Small intestine (tissue), 7 donors: Measurements from ENCODE around the gene SPTY2D1. TPM values are rescaled to one million over a fixed set of nuclear protein-coding genes. Genes with fewer than 3 reads are reported as not detected.

Experiments used
- DNase-seq, 2 donors: peaks; one replicate each; pipeline versions ENCODE4 v3.0.0 to v3.0.0-alpha.2; 2013
- FAIRE-seq: peaks from 2 replicates; lab custom pipeline; 2012; peaks lifted over from hg19 to GRCh38; lab: Jason Lieb, UNC
- H3K27ac ChIP-seq, 3 donors: one replicate each; pipeline ENCODE4 v1.5.1; 2013; ENCODE audit warnings: low read length in 2 of 3, mild to moderate bottlenecking in 2 of 3, control low read depth in 1 of 3, inconsistent platforms in 1 of 3, low read depth in 1 of 3, moderate library complexity in 1 of 3
- H3K27me3 ChIP-seq, 3 donors: one replicate each; pipeline ENCODE4 v1.6.1; 2013; ENCODE audit warnings: low read length in 3 of 3, inconsistent platforms in 1 of 3; ENCODE audit not compliant: control insufficient read depth in 3 of 3, insufficient read depth in 3 of 3
- H3K36me3 ChIP-seq, 3 donors: one replicate each; pipeline ENCODE4 v1.6.1; 2013; ENCODE audit warnings: low read length in 3 of 3, inconsistent platforms in 1 of 3, low read depth in 1 of 3, mild to moderate bottlenecking in 1 of 3, moderate library complexity in 1 of 3; ENCODE audit not compliant: control insufficient read depth in 3 of 3, insufficient read depth in 2 of 3
- H3K4me1 ChIP-seq, 3 donors: one replicate each; pipeline ENCODE4 v1.6.1; 2013; ENCODE audit warnings: low read length in 2 of 3, inconsistent platforms in 1 of 3, low read depth in 1 of 3, mild to moderate bottlenecking in 1 of 3, moderate library complexity in 1 of 3; ENCODE audit not compliant: control insufficient read depth in 3 of 3, insufficient read depth in 2 of 3
- H3K4me3 ChIP-seq, 3 donors: one replicate each; pipeline ENCODE4 v1.5.1; 2013; ENCODE audit warnings: low read length in 3 of 3, control low read depth in 1 of 3, inconsistent platforms in 1 of 3, low read depth in 1 of 3, mild to moderate bottlenecking in 1 of 3, moderate library complexity in 1 of 3
- H3K9me3 ChIP-seq, 2 donors: one replicate each; pipeline ENCODE4 v1.6.1; 2013; ENCODE audit warnings: low read depth in 1 of 2, low read length in 1 of 2; ENCODE audit not compliant: control insufficient read depth in 2 of 2, insufficient read depth in 1 of 2
- WGBS, 3 donors: extraction: QIAGEN DNeasy Blood & Tissue Kit; methylation state at CpG; one replicate each; pipeline ENCODE4 v1.1.7; 2013; 5-methylcytosine and 5-hydroxymethylcytosine counted together
- polyA plus RNA-seq, 4 donors: library from polyadenylated mRNA; stranded (reverse) in 3 of 4; unstranded in 1 of 4; fragments of 200-250 nt in 3 of 4; fragments of 120-200 nt in 1 of 4; gene quantifications; one replicate each; pipeline versions ENCODE4 v1.2.1 to v1.2.3, GENCODE V29; 2013
- donor health status: healthy with polysubstance abuse.
- donor health status: control.
- donor health status: control.
- donor health status: Bipolar disorder and iron deficiency.
- donor health status: healthy.

SPTY2D1 gene
- polyA plus RNA-seq, 4 donors: 5.8 to 16.5 (median 6.5) TPM

GRCh38 chr11:18633256-18634139 is 644 bp downstream of the SPTY2D1 start:
- peak; percentile 10 to 24 for DNase-seq
- WGBS, 3 donors: 2 to 6% (median 3%) methylated on average over 30 to 31 of the region's 31 CpGs
- Histone ChIP-seq H3K4me1 (peaks cover 0 to 5% (median 4%) of the 10 kb centered on the region in 3 donors), H3K27me3 (no peaks in the 10 kb centered on the region), H3K9me3 (no peaks in the 10 kb centered on the region), H3K4me3 (peak overlapping the region; percentile 65 to 93 (median 75)), H3K27ac (peak overlapping the region; percentile 16 to 100 (median 96)), H3K36me3 (no peaks in the 10 kb centered on the region)
- no peak for FAIRE-seq

- Histone ChIP-seq H3K4me3 (peak overlapping the region in 2 of 3 donors; percentile 75 to 93), H3K9me3 (no peaks in the 10 kb centered on the region), H3K36me3 (no peaks in the 10 kb centered on the region), H3K27me3 (no peaks in the 10 kb centered on the region), H3K4me1 (peaks cover 0 to 5% (median 4%) of the 10 kb centered on the region in 3 donors), H3K27ac (no peak overlapping the region)
- WGBS, 3 donors: 12 to 34% (median 26%) methylated on average over 2 of the region's 2 CpGs
- FAIRE-seq (no peak), DNase-seq (no peak)
Observed at GRCh38 chr11:18632841-18633240, 1.3 kb downstream of the SPTY2D1 start.

- H3K4me1 ChIP-seq: peaks cover 0 to under 1% (median 0%) of the 10 kb centered on the region in 3 donors
- H3K4me3 ChIP-seq: no peak overlapping the region
- no peaks in the 10 kb centered on the region for H3K27me3 ChIP-seq
- DNase-seq (no peak), FAIRE-seq (no peak)
- no peak overlapping the region for H3K27ac ChIP-seq
- WGBS, 3 donors: 78 to 100% (median 93%) methylated on average over 1 of the region's 1 CpG
- H3K36me3 ChIP-seq: no peaks in the 10 kb centered on the region
- H3K9me3 ChIP-seq: no peaks in the 10 kb centered on the region
Observed at GRCh38 chr11:18624161-18624560, 10.0 kb downstream of the SPTY2D1 start.

- no peak for DNase-seq
- no peak for FAIRE-seq
- no peak overlapping the region for H3K4me3 ChIP-seq
- no peaks in the 10 kb centered on the region for H3K27me3 ChIP-seq
- no peaks in the 10 kb centered on the region for H3K9me3 ChIP-seq
- H3K36me3 ChIP-seq: no peaks in the 10 kb centered on the region
- H3K27ac ChIP-seq: no peak overlapping the region
- H3K4me1 ChIP-seq: peaks cover 0 to 2% (median 0%) of the 10 kb centered on the region in 3 donors
- WGBS, 3 donors: 97 to 99% (median 98%) methylated on average over 2 of the region's 2 CpGs
Observed at GRCh38 chr11:18623707-18624106, 10.4 kb downstream of the SPTY2D1 start.

GRCh38 chr11:18618342-18619025 is 15.7 kb downstream of the SPTY2D1 start:
- Histone ChIP-seq H3K36me3 (peaks cover 11 to 19% (median 16%) of the 10 kb centered on the region in 3 donors), H3K27me3 (no peaks in the 10 kb centered on the region), H3K27ac (peak overlapping the region in 1 of 3 donors; percentile 41), H3K9me3 (no peaks in the 10 kb centered on the region), H3K4me3 (no peak overlapping the region), H3K4me1 (peaks cover 0 to 5% (median 0%) of the 10 kb centered on the region in 3 donors)
- 32 to 46% (median 44%) methylated on average over 5 of the region's 5 CpGs for WGBS, 3 donors
- no peak for FAIRE-seq
- DNase-seq: no peak

GRCh38 chr11:18617688-18618341 is 16.3 kb downstream of the SPTY2D1 start:
- Histone ChIP-seq H3K36me3 (peaks cover 11 to 20% (median 18%) of the 10 kb centered on the region in 3 donors), H3K4me3 (no peak overlapping the region), H3K9me3 (no peaks in the 10 kb centered on the region), H3K4me1 (peaks cover 0 to 5% (median 0%) of the 10 kb centered on the region in 3 donors), H3K27me3 (no peaks in the 10 kb centered on the region), H3K27ac (no peak overlapping the region)
- FAIRE-seq (no peak), DNase-seq (peak in 1 of 2 donors; percentile 46)
- 59 to 74% (median 67%) methylated on average over 10 of the region's 10 CpGs for WGBS, 3 donors

- H3K36me3 ChIP-seq: peaks cover 16 to 24% (median 23%) of the 10 kb centered on the region in 3 donors
- no peaks in the 10 kb centered on the region for H3K9me3 ChIP-seq
- DNase-seq: no peak
- no peak overlapping the region for H3K4me3 ChIP-seq
- H3K27me3 ChIP-seq: no peaks in the 10 kb centered on the region
- peak overlapping the region in 1 of 3 donors; percentile 34 for H3K27ac ChIP-seq
- H3K4me1 ChIP-seq: peaks cover 0 to 5% (median 0%) of the 10 kb centered on the region in 3 donors
- no peak for FAIRE-seq
- WGBS, 3 donors: 84 to 92% (median 88%) methylated on average over 11 of the region's 11 CpGs
Observed at GRCh38 chr11:18615628-18616392, 18.3 kb downstream of the SPTY2D1 start.
